HepG2 (cell line): ENCODE results near the gene CYP2W1. TPM values are rescaled to one million over a fixed set of nuclear protein-coding genes. Genes with fewer than 3 reads are reported as not detected.

ENCODE experiments used
- ARHGAP35 ChIP-seq: sonication (generic); formaldehyde crosslinking; IDR thresholded peaks from 2 replicates; pipeline ENCODE4 v1.9.0; 2022; ENCODE audit warnings: mild to moderate bottlenecking, inconsistent platforms, moderate library complexity, missing genetic modification reagents, borderline replicate concordance
- ETV5 ChIP-seq: IDR thresholded peaks from 2 replicates; pipeline ENCODE4 v1.6.1; 2018; ENCODE audit warnings: missing biosample characterization, missing genetic modification reagents, inconsistent platforms, borderline replicate concordance
- FOXM1 ChIP-seq: sonication (generic); formaldehyde crosslinking; IDR thresholded peaks from 2 replicates; pipeline ENCODE4 v1.5.0; 2020; ENCODE audit warnings: missing genetic modification reagents
- HOXA5 ChIP-seq: sonication (generic); formaldehyde crosslinking; IDR thresholded peaks from 2 replicates; pipeline ENCODE4 v1.4.0; 2020; ENCODE audit warnings: missing genetic modification reagents
- IRX3 ChIP-seq: sonication (generic); formaldehyde crosslinking; IDR thresholded peaks from 2 replicates; pipeline ENCODE4 v1.8.1; 2023; ENCODE audit warnings: mild to moderate bottlenecking, low read depth, missing genetic modification reagents, borderline replicate concordance
- MLXIP ChIP-seq: sonication (generic); formaldehyde crosslinking; IDR thresholded peaks from 2 replicates; pipeline ENCODE4 v1.9.0; 2021; ENCODE audit warnings: missing genetic modification reagents, borderline replicate concordance
- MYC ChIP-seq: sonication (generic); formaldehyde crosslinking; IDR thresholded peaks from 2 replicates; pipeline ENCODE4 v1.9.0; 2021; ENCODE audit warnings: missing genetic modification reagents, borderline replicate concordance
- NFIB ChIP-seq: sonication (generic); formaldehyde crosslinking; IDR thresholded peaks from 2 replicates; pipeline ENCODE4 v1.9.0; 2021; ENCODE audit warnings: missing genetic modification reagents, mild to moderate bottlenecking, borderline replicate concordance
- NFKBIZ ChIP-seq: IDR thresholded peaks from 2 replicates; pipeline ENCODE4 v1.6.1; 2018; ENCODE audit warnings: missing genetic modification reagents, missing compliant biosample characterization
- RARG ChIP-seq: sonication (generic); formaldehyde crosslinking; IDR thresholded peaks from 2 replicates; pipeline ENCODE4 v1.4.0; 2020; ENCODE audit warnings: low read depth, mild to moderate bottlenecking, missing genetic modification reagents
- SMARCE1 ChIP-seq: fragments of 450-650 bp; IDR thresholded peaks from 2 replicates; pipeline ENCODE4 v1.6.1; 2017; ENCODE audit warnings: borderline replicate concordance
- SP4 ChIP-seq: sonication (generic); formaldehyde crosslinking; IDR thresholded peaks from 2 replicates; pipeline ENCODE4 v1.8.1; 2023; ENCODE audit warnings: mild to moderate bottlenecking, missing genetic modification reagents
- TGIF2 ChIP-seq: IDR thresholded peaks from 2 replicates; pipeline ENCODE4 v1.6.1; 2016; ENCODE audit warnings: control low read depth, missing compliant biosample characterization
- ZBTB42 ChIP-seq: sonication (generic); formaldehyde crosslinking; IDR thresholded peaks from 2 replicates; pipeline ENCODE4 v1.5.0; 2020; ENCODE audit warnings: mild to moderate bottlenecking, missing genetic modification reagents
- ZFAT ChIP-seq: sonication (generic); formaldehyde crosslinking; conservative IDR thresholded peaks from 2 replicates; pipeline ENCODE4 v1.8.1; 2023; ENCODE audit warnings: missing genetic modification reagents, inconsistent platforms
- ZFP41 ChIP-seq: sonication (generic); formaldehyde crosslinking; IDR thresholded peaks from 2 replicates; pipeline ENCODE4 v1.4.0; 2020; ENCODE audit warnings: mild to moderate bottlenecking, missing genetic modification reagents, borderline replicate concordance
- ZFP91 ChIP-seq: sonication (generic); formaldehyde crosslinking; IDR thresholded peaks from 2 replicates; pipeline ENCODE4 v1.9.0; 2022; ENCODE audit warnings: missing genetic modification reagents, mild to moderate bottlenecking, borderline replicate concordance
- ZFYVE20 ChIP-seq: sonication (generic); formaldehyde crosslinking; IDR thresholded peaks from 2 replicates; pipeline ENCODE4 v1.8.0; 2023; ENCODE audit warnings: low read depth, mild to moderate bottlenecking, moderate library complexity, missing genetic modification reagents, borderline replicate concordance
- ZNF432 ChIP-seq: sonication (generic); formaldehyde crosslinking; IDR thresholded peaks from 2 replicates; pipeline ENCODE4 v1.5.0; 2020; ENCODE audit warnings: missing genetic modification reagents, mild to moderate bottlenecking, borderline replicate concordance
- ZNF678 ChIP-seq: sonication (generic); formaldehyde crosslinking; IDR thresholded peaks from 2 replicates; pipeline ENCODE4 v1.4.0; 2020; ENCODE audit warnings: mild to moderate bottlenecking, missing genetic modification reagents
- ZNF747 ChIP-seq: sonication (generic); formaldehyde crosslinking; IDR thresholded peaks from 2 replicates; pipeline ENCODE4 v1.8.1; 2023; ENCODE audit warnings: missing genetic modification reagents, mild to moderate bottlenecking, borderline replicate concordance
- ZNF782 ChIP-seq: sonication (generic); formaldehyde crosslinking; IDR thresholded peaks from 2 replicates; pipeline ENCODE4 v1.4.0; 2020; ENCODE audit warnings: missing genetic modification reagents, mild to moderate bottlenecking, borderline replicate concordance
- polyA plus RNA-seq, 8 experiments: library from polyadenylated mRNA; depleted of rRNA in 3 of 8; stranded (reverse) in 7 of 8; unstranded in 1 of 8; fragments of >200 nt; fragmentation: Illumina TruSeq in 4 of 8; extraction: Trizol in 4 of 8; gene quantifications; 2 replicates each; pipeline versions ENCODE4 v1.2.1 to v1.2.3, GENCODE V29; 2011 to 2016; ENCODE audit warnings: low read depth in 4 of 8, missing spikeins in 1 of 8, mixed read lengths in 1 of 8; ENCODE audit not compliant: insufficient read depth in 1 of 8
- total RNA-seq, 5 experiments: library from RNA; depleted of rRNA; stranded (reverse); fragments of >200 nt; fragmentation: Illumina TruSeq; extraction: Trizol; gene quantifications; 2 replicates each; pipeline ENCODE4 v1.2.3, GENCODE V29; 2016; ENCODE audit warnings: low read depth in 1 of 5
- TF ChIP-seq, protein P1 (sequence below): sonication (generic); formaldehyde crosslinking; conservative IDR thresholded peaks from 2 replicates; pipeline ENCODE4 v1.8.0; 2022; ENCODE audit warnings: missing genetic modification reagents

Gene CYP2W1
- total and polyA plus RNA-seq, 2 of the 13 experiments (the other 11 are each of a cell fraction or from before 2014, with no cell fraction given): 19.5 to 31.7 TPM

- TF ChIP-seq ZFP91 (CRISPR knock-in tag) (peak; percentile 86; the same call in 1 of the 2 replicates), ZFAT (CRISPR knock-in tag) (no peak), TGIF2 (CRISPR knock-in tag) (peak; percentile 64), ZFYVE20 (CRISPR knock-in tag) (0 out of 2 replicates have a peak, but pooled peaks have one; percentile 75), ETV5 (peak; percentile 51; the same call in 1 of the 2 replicates), ZNF782 (peak; percentile 89; the same call in 1 of the 2 replicates), HOXA5 (CRISPR knock-in tag) (peak; percentile 32), ZBTB42 (CRISPR knock-in tag) (no peak; the same call in 1 of the 2 replicates), ZNF747 (peak; percentile 78), ZFP41 (CRISPR knock-in tag) (0 out of 2 replicates have a peak, but pooled peaks have one; percentile 40), NFKBIZ (CRISPR knock-in tag) (no peak), ZNF678 (CRISPR knock-in tag) (no peak), NFIB (CRISPR knock-in tag) (no peak), MYC (CRISPR knock-in tag) (peak; percentile 73), MLXIP (no peak), SMARCE1 (no peak), ARHGAP35 (CRISPR knock-in tag) (0 out of 2 replicates have a peak, but pooled peaks have one; percentile 62), RARG (CRISPR knock-in tag) (0 out of 2 replicates have a peak, but pooled peaks have one; percentile 29), ZNF432 (peak; percentile 12; the same call in 1 of the 2 replicates), FOXM1 (CRISPR knock-in tag) (no peak), SP4 (peak; percentile 80), IRX3 (CRISPR knock-in tag) (no peak)
- TF ChIP-seq, protein P1, sequence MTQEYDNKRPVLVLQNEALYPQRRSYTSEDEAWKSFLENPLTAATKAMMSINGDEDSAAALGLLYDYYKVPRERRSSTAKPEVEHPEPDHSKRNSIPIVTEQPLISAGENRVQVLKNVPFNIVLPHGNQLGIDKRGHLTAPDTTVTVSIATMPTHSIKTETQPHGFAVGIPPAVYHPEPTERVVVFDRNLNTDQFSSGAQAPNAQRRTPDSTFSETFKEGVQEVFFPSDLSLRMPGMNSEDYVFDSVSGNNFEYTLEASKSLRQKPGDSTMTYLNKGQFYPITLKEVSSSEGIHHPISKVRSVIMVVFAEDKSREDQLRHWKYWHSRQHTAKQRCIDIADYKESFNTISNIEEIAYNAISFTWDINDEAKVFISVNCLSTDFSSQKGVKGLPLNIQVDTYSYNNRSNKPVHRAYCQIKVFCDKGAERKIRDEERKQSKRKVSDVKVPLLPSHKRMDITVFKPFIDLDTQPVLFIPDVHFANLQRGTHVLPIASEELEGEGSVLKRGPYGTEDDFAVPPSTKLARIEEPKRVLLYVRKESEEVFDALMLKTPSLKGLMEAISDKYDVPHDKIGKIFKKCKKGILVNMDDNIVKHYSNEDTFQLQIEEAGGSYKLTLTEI (CRISPR knock-in tag): no peak
Measured at GRCh38 chr7:974820-975681, 7.9 kb upstream of the CYP2W1 start, which contains the start of gene COX19 (continued).
